Measurements from ENCODE around the gene CXCR4. TPM values are rescaled to one million over a fixed set of nuclear protein-coding genes. Genes with fewer than 3 reads are reported as not detected.
A peak's percentile ranks its signal among the peaks of the same experiment; 100 is the strongest.

Gene CXCR4
- total and polyA plus RNA-seq, 5 donors, result 2.2 to 3.8 (median 3.5) TPM

DNA sequence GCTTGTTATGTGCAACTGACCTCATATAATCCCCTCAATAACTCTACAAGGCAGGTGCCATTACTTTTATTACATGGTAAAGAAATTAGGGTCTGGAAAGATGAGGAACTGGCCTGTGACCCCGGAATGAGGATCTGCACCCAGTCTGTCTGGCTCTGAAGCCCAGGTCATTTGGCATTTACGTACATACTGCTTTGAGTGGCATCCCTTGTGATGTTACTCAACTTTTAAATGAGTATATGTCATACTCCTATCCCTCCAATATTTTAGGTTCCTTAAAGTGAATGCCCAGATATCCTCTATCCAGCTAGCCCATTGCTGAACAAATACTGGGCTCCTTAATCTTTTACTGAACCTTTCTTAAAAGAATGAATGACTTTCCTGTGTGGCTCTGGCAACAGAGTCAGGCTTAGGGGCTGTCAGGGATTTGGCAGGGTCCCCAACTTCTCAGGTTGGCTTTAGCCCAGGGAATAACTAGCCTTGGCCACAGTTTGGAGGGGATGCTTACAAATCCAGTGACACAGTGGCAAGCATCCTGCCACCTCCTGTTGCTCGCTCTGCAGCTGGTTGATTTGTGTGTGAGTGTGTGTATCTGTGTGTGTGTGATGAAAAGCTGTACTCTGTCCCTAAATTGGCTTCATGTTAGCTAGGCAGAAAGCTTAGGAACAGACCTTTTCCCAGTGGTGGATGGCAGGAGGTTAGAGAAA lies 3.4 kb upstream of the CXCR4 start:
- no peak for ATAC-seq
- WGBS, result 90% methylated on average over 3 of the region's 3 CpGs
- intact Hi-C loops (cut with DNase I), result no loop called here
- Histone ChIP-seq H3K4me3 (ENCODE audit: low read length) (no peak overlapping the region), H3K9me3 (ENCODE audit: control insufficient read depth, low read length) (no peaks in the 10 kb centered on the region), H3K4me1 (ENCODE audit: control insufficient read depth, insufficient read depth, low read length) (no peaks in the 10 kb centered on the region), H3K27me3 (ENCODE audit: control insufficient read depth, insufficient read depth) (peaks cover 2% of the 10 kb centered on the region), H3K27ac (ENCODE audit: low read length) (no peak overlapping the region)
- DNase-seq, result no peak

DNA sequence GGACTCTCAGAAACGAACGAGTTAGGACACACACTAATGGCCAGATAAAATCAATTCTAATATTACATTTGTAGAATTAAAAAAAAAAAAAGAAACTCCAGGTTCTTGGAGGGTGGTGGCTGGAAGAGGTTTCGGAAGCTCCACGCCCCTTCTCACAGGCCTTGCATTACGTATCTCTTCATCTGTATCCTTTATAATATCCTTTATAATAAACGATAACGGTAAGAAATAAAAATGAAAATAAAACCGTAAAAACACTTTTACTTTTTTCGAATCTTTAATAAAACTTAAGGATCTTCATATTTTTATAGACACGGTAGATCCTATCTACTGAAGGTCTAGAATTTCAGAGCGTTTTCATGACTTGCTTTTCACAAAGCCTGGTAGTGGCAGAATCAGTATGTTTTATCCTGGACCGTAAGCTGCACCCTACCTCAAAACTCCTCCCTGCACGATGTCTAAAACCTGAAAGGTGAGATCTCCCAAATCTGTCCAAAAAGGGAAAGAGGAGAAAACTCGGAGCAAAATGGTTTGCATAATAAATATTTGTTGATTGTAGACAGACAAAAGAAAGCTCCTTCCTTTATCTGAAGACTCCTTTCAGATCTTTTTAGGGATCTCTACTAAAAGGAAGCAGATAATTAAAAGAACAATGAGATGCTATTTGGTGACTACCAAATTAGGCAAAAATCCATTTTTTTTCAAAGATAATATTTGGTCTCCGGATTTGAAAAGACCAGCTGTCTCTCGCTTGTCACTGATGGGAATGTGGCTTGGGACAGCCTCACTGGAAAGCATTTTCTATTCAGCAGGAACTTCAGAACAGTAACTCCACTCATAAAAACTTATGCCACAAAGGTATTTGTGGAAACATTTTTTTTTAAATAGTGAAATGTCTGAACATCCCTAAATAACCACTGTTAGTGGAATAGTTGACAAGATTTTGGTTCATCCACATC lies 2.0 kb upstream of the CXCR4 start:
- H3K27ac ChIP-seq (ENCODE audit: low read length), result no peak overlapping the region
- no peaks in the 10 kb centered on the region for H3K4me1 ChIP-seq (ENCODE audit: control insufficient read depth, insufficient read depth, low read length)
- no peak for DNase-seq
- H3K9me3 ChIP-seq (ENCODE audit: control insufficient read depth, low read length), result no peaks in the 10 kb centered on the region
- ATAC-seq, result no peak
- intact Hi-C loops (cut with DNase I), result loop anchor here in 1 of 4 donors (10.0 kb wide), 1 partner anchor 205 kb away; no protein-coding TSS in a partner anchor
- 33% methylated on average over 16 of the region's 16 CpGs for WGBS
- peak overlapping the region; percentile 65 for H3K4me3 ChIP-seq (ENCODE audit: low read length)
- peaks cover 2% of the 10 kb centered on the region for H3K27me3 ChIP-seq (ENCODE audit: control insufficient read depth, insufficient read depth)

DNA sequence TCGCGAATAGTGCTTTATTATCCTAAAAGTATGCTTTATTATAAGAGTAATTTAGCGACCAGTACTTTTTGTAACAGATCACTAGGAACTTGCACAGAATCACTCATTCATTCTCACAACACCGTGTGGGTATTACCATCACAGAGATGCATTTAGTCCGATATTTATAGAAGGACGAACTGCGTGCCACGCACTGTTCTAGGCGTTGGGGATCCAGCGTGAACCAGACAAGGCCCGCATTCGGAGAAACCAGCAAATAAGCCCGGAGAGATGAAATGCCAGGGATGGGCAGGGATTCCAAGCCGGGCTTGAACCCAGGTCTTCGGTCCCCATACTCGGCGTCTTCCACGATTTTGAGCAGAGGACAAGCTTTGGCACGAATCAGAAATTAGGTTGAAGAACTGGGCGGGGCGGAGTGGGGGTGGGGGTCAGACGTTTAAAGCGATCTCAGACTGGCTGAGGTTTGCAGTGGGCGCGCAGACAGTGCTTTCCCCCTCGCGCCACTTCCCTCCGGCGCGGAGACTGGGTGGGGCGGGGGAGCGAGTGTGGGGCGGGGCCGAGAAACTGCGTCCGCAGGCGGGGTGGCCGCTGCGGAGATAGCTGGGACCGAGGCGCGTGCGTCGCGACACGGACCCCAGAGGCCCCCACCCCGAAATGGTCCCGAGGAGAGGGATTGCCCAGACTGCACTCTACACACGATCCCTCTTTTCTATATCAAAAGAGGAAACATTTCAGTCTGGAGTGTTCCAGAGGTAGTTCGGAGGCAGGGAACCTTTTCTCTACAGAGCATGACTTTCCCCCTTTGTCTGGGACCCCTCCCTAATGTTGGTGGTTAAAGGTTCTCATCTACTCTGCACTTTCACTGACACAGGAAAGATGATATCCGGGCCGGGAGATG lies 1.1 kb upstream of the CXCR4 start:
- Histone ChIP-seq H3K27me3 (ENCODE audit: control insufficient read depth, insufficient read depth) (peaks cover 2% of the 10 kb centered on the region), H3K9me3 (ENCODE audit: control insufficient read depth, low read length) (no peaks in the 10 kb centered on the region), H3K4me1 (ENCODE audit: control insufficient read depth, insufficient read depth, low read length) (no peaks in the 10 kb centered on the region), H3K4me3 (ENCODE audit: low read length) (peak overlapping the region; percentile 65), H3K27ac (ENCODE audit: low read length) (no peak overlapping the region)
- ATAC-seq, result peak; percentile 63 to 65
- intact Hi-C loops (cut with DNase I), result loop anchor here in 1 of 4 donors (10.0 kb wide), 1 partner anchor 204 kb away; no protein-coding TSS in a partner anchor
- WGBS, result under 1% methylated on average over 52 of the region's 52 CpGs
- DNase-seq, result peak; percentile 37 to 81 (median 79)

DNA sequence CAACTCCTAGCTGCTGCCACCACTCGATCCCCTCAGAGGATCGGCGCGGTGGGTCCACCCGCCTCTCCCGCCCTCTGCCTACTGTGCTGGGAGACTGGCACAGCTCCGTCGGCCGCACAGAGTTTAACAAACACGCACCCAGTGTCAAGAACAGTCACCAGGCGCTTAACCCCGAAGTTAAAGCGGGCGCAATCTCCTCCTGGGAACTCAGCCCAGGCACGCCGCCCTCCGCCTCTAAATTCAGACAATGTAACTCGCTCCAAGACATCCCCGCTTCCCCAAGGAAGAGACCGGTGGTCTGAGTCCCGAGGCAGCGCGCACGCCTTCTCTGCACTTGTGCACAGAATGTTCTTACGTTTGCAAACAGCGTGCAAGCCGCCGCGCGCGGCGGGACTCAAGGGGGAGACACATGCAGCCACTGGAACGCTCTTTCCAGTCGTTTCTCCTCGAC lies 533 bp downstream of the CXCR4 start:
- no peak overlapping the region for H3K27ac ChIP-seq (ENCODE audit: low read length)
- under 1% methylated on average over 35 of the region's 35 CpGs for WGBS
- intact Hi-C loops (cut with DNase I), result loop anchor here in 1 of 4 donors (10.0 kb wide), 1 partner anchor 203 kb away; no protein-coding TSS in a partner anchor
- ATAC-seq (peak; percentile 30 to 40), DNase-seq (peak; percentile 43 to 79 (median 76))
- no peaks in the 10 kb centered on the region for H3K4me1 ChIP-seq (ENCODE audit: control insufficient read depth, insufficient read depth, low read length)
- H3K4me3 ChIP-seq (ENCODE audit: low read length), result peak overlapping the region; percentile 65
- H3K27me3 ChIP-seq (ENCODE audit: control insufficient read depth, insufficient read depth), result peaks cover 2% of the 10 kb centered on the region
- no peaks in the 10 kb centered on the region for H3K9me3 ChIP-seq (ENCODE audit: control insufficient read depth, low read length)

DNA sequence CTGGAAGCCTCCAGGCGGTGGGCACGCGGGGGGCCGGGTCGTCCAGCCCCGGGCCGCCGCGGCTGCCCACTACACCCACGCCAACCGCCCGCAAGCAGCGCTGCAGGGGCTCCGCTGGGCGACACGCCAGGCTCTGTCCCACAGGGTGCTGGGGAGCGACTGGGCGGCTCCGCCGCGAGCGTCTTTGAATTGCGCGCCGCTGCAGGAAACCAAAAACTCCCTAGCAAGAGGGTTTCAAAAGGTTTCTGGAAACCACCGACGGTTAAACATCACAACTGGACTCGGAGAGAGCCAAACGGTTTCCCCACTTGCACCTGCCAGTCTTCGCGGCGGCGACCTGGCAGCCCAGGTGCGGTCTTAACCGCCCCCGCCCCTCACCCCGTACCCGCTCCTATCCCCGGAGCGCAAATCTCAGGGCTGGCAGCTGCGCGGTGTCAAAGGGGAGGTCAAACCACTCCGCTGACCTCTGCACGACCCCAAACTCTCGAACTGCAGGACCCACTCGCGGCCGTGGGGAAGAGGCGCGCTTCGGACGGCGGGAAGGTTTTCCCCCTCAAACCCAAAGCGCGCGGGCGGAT lies 1.0 kb downstream of the CXCR4 start:
- Histone ChIP-seq H3K9me3 (ENCODE audit: control insufficient read depth, low read length) (no peaks in the 10 kb centered on the region), H3K27me3 (ENCODE audit: control insufficient read depth, insufficient read depth) (peaks cover 2% of the 10 kb centered on the region), H3K4me1 (ENCODE audit: control insufficient read depth, insufficient read depth, low read length) (no peaks in the 10 kb centered on the region), H3K27ac (ENCODE audit: low read length) (no peak overlapping the region), H3K4me3 (ENCODE audit: low read length) (peak overlapping the region; percentile 65)
- ATAC-seq, result peak; percentile 32 to 48
- under 1% methylated on average over 57 of the region's 57 CpGs for WGBS
- peak; percentile 32 to 78 (median 73) for DNase-seq
- intact Hi-C loops (cut with DNase I), result loop anchor here in 1 of 4 donors (10.0 kb wide), 1 partner anchor 202 kb away; no protein-coding TSS in a partner anchor

DNA sequence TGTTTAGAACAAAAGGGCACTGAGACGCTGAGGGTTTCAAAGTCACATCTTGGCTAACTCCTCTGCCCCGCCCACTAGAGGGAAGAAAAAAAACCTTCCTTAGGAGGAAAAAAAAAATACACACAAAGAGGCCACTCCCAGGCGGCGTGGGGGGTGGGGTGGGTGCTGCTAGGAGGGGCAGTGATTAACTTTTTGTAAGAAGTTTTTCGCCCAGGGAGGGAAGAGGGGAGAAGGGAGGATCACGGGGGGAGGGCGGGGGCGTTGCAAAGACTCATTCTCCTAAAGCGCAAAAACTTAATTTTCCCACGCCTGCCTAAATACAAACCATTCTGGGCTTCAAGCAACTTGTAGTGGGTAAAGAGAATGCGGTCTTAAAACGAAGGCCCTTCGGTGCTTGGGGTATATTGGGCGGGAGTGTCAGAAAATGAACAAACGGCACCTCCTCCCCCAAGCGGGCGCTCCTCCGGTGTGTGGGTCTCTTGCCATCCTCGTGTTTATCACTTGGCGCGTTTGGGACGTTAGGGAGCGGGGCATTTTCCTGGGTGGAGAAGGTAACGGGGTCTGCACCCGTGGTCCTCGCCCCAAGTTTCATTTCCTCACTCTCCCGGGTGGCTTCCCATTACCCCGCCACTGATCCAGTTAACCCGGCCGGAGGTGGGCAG lies 1.7 kb downstream of the CXCR4 start:
- intact Hi-C loops (cut with DNase I), result loop anchor here in 1 of 4 donors (10.0 kb wide), 1 partner anchor 201 kb away; no protein-coding TSS in a partner anchor
- H3K9me3 ChIP-seq (ENCODE audit: control insufficient read depth, low read length), result no peaks in the 10 kb centered on the region
- H3K27me3 ChIP-seq (ENCODE audit: control insufficient read depth, insufficient read depth), result no peaks in the 10 kb centered on the region
- DNase-seq, result peak; percentile 53 to 84 (median 80)
- H3K4me1 ChIP-seq (ENCODE audit: control insufficient read depth, insufficient read depth, low read length), result no peaks in the 10 kb centered on the region
- H3K27ac ChIP-seq (ENCODE audit: low read length), result no peak overlapping the region
- 2% methylated on average over 30 of the region's 30 CpGs for WGBS
- ATAC-seq, result peak in 1 of 2 donors; percentile 42
- peak overlapping the region; percentile 65 for H3K4me3 ChIP-seq (ENCODE audit: low read length)

GRCh38 chr2:136115183-136115761 lies 2.7 kb downstream of the CXCR4 start:
- H3K27ac ChIP-seq (ENCODE audit: low read length), result no peak overlapping the region
- no peaks in the 10 kb centered on the region for H3K9me3 ChIP-seq (ENCODE audit: control insufficient read depth, low read length)
- ATAC-seq (no peak), DNase-seq (no peak)
- H3K27me3 ChIP-seq (ENCODE audit: control insufficient read depth, insufficient read depth), result no peaks in the 10 kb centered on the region
- H3K4me3 ChIP-seq (ENCODE audit: low read length), result no peak overlapping the region
- intact Hi-C loops (cut with DNase I), result loop anchor here in 1 of 4 donors (10.0 kb wide), 1 partner anchor 200 kb away; no protein-coding TSS in a partner anchor
- 93% methylated on average over 12 of the region's 12 CpGs for WGBS
- no peaks in the 10 kb centered on the region for H3K4me1 ChIP-seq (ENCODE audit: control insufficient read depth, insufficient read depth, low read length)

- no peaks in the 10 kb centered on the region for H3K27me3 ChIP-seq (ENCODE audit: control insufficient read depth, insufficient read depth)
- intact Hi-C loops (cut with DNase I), result loop anchor here in 1 of 4 donors (10.0 kb wide), 1 partner anchor 200 kb away; no protein-coding TSS in a partner anchor
- no peaks in the 10 kb centered on the region for H3K4me1 ChIP-seq (ENCODE audit: control insufficient read depth, insufficient read depth, low read length)
- no peak overlapping the region for H3K27ac ChIP-seq (ENCODE audit: low read length)
- 64% methylated on average over 6 of the region's 6 CpGs for WGBS
- DNase-seq, result no peak
- ATAC-seq, result no peak
- no peak overlapping the region for H3K4me3 ChIP-seq (ENCODE audit: low read length)
- no peaks in the 10 kb centered on the region for H3K9me3 ChIP-seq (ENCODE audit: control insufficient read depth, low read length)
Measured at GRCh38 chr2:136114382-136114781, 3.6 kb downstream of the CXCR4 start.

- intact Hi-C loops (cut with DNase I), result loop anchor here in 1 of 4 donors (10.0 kb wide), 1 partner anchor 199 kb away; no protein-coding TSS in a partner anchor
- H3K4me1 ChIP-seq (ENCODE audit: control insufficient read depth, insufficient read depth, low read length), result no peaks in the 10 kb centered on the region
- no peaks in the 10 kb centered on the region for H3K27me3 ChIP-seq (ENCODE audit: control insufficient read depth, insufficient read depth)
- no peak overlapping the region for H3K27ac ChIP-seq (ENCODE audit: low read length)
- 68% methylated on average over 6 of the region's 6 CpGs for WGBS
- no peak for DNase-seq
- H3K4me3 ChIP-seq (ENCODE audit: low read length), result no peak overlapping the region
- no peak for ATAC-seq
- no peaks in the 10 kb centered on the region for H3K9me3 ChIP-seq (ENCODE audit: control insufficient read depth, low read length)
Measured at GRCh38 chr2:136113209-136113971, 4.6 kb downstream of the CXCR4 start.
